WTC11 (cell line): ENCODE results near the gene SIAH3. TPM values are rescaled to one million over a fixed set of nuclear protein-coding genes. Genes with fewer than 3 reads are reported as not detected.

Experiments used
- ATAC-seq: fragments of 200-7000 bp; cut with Tn5 transposase; 2 replicates; pipeline ENCODE4 v1.10.0; 2021; ENCODE audit warnings: mild to moderate bottlenecking, moderate library complexity
- CTCF ChIA-PET: fragments of 300-600 bp; sonication (Branson Sonifier 250); formaldehyde crosslinking; loops from one replicate; lab custom pipeline; 2021; ENCODE audit warnings: antibody characterized with exemption; lab: Charles Lee
- POLR2A ChIA-PET: fragments of 350-600 bp; sonication (Branson Sonifier 250); formaldehyde crosslinking; loops from one replicate; lab custom pipeline; 2021; ENCODE audit warnings: antibody characterized with exemption; lab: Charles Lee
- DNase-seq: peaks from one replicate; pipeline ENCODE4 v3.0.0; 2021; ENCODE audit warnings: low spot score
- H3K27ac Mint-ChIP-seq: 2 replicates; pipeline ENCODE4 v1.8.0; 2021; ENCODE audit warnings: mixed read lengths
- H3K27me3 Mint-ChIP-seq: 2 replicates; pipeline ENCODE4 v1.8.0; 2021; ENCODE audit warnings: low read depth, mild to moderate bottlenecking, moderate library complexity, mixed read lengths
- H3K36me3 Mint-ChIP-seq: 2 replicates; pipeline ENCODE4 v1.8.0; 2021; ENCODE audit warnings: mixed read lengths
- H3K4me1 Mint-ChIP-seq: 2 replicates; pipeline ENCODE4 v1.8.0; 2022; ENCODE audit warnings: mixed read lengths
- H3K4me3 Mint-ChIP-seq: 2 replicates; pipeline ENCODE4 v1.8.0; 2021; ENCODE audit warnings: mild to moderate bottlenecking, moderate library complexity, mixed read lengths
- H3K9me3 Mint-ChIP-seq: 2 replicates; pipeline ENCODE4 v1.8.0; 2021; ENCODE audit warnings: mixed read lengths
- ATF1 ChIP-seq: sonication (generic); formaldehyde crosslinking; IDR thresholded peaks from 2 replicates; pipeline ENCODE4 v1.8.1; 2023; ENCODE audit warnings: mild to moderate bottlenecking, moderate library complexity, missing genetic modification reagents
- CDX4 ChIP-seq: fragments of 250-450 bp; sonication (Bioruptor Pico); IDR thresholded peaks from 2 replicates; pipeline ENCODE4 v1.9.0; 2021; ENCODE audit warnings: moderate library complexity, mild to moderate bottlenecking, inconsistent platforms, borderline replicate concordance
- FOXP1 ChIP-seq: sonication (generic); formaldehyde crosslinking; IDR thresholded peaks from 2 replicates; pipeline ENCODE4 v1.8.0; 2022; ENCODE audit warnings: missing genetic modification reagents, mild to moderate bottlenecking, moderate library complexity, borderline replicate concordance
- IRF1 ChIP-seq: sonication (generic); formaldehyde crosslinking; IDR thresholded peaks from 2 replicates; pipeline ENCODE4 v1.8.0; 2023; ENCODE audit warnings: missing genetic modification reagents
- JUN ChIP-seq: sonication (generic); formaldehyde crosslinking; IDR thresholded peaks from 2 replicates; pipeline ENCODE4 v1.8.0; 2023; ENCODE audit warnings: mild to moderate bottlenecking, missing genetic modification reagents
- KAT7 ChIP-seq: sonication (generic); formaldehyde crosslinking; IDR thresholded peaks from 2 replicates; pipeline ENCODE4 v1.8.1; 2023; ENCODE audit warnings: missing genetic modification reagents, mild to moderate bottlenecking, borderline replicate concordance
- NFATC4 ChIP-seq: fragments of 250-450 bp; sonication (Bioruptor Pico); IDR thresholded peaks from 2 replicates; pipeline ENCODE4 v1.9.0; 2021; ENCODE audit warnings: mild to moderate bottlenecking
- NFE2L1 ChIP-seq: sonication (generic); formaldehyde crosslinking; IDR thresholded peaks from 2 replicates; pipeline ENCODE4 v1.8.1; 2023; ENCODE audit warnings: missing genetic modification reagents
- PRDM15 ChIP-seq: sonication (generic); formaldehyde crosslinking; IDR thresholded peaks from 2 replicates; pipeline ENCODE4 v1.8.0; 2022; ENCODE audit warnings: missing genetic modification reagents
- TP53 ChIP-seq: sonication (generic); formaldehyde crosslinking; IDR thresholded peaks from 2 replicates; pipeline ENCODE4 v1.8.1; 2023; ENCODE audit warnings: mild to moderate bottlenecking, missing genetic modification reagents
- ZNF232 ChIP-seq: sonication (generic); formaldehyde crosslinking; IDR thresholded peaks from 2 replicates; pipeline ENCODE4 v1.8.0; 2022; ENCODE audit warnings: mild to moderate bottlenecking, missing genetic modification reagents
- ZNF416 ChIP-seq: fragments of 250-450 bp; sonication (Bioruptor Pico); IDR thresholded peaks from 2 replicates; pipeline ENCODE4 v1.9.0; 2021; ENCODE audit warnings: mild to moderate bottlenecking, inconsistent platforms
- ZNF671 ChIP-seq: fragments of 250-450 bp; sonication (Bioruptor Pico); IDR thresholded peaks from 2 replicates; pipeline ENCODE4 v1.8.0; 2021; ENCODE audit warnings: mild to moderate bottlenecking
- total RNA-seq: library from RNA; stranded (reverse); gene quantifications from 3 replicates; pipeline ENCODE4 v1.2.3, GENCODE V29; 2021
- TF ChIP-seq, protein P1 (sequence below): sonication (generic); formaldehyde crosslinking; IDR thresholded peaks from 2 replicates; pipeline ENCODE4 v1.8.0; 2023; ENCODE audit warnings: missing genetic modification reagents, mild to moderate bottlenecking, borderline replicate concordance
- TF ChIP-seq, protein P2 (sequence below): sonication (generic); formaldehyde crosslinking; IDR thresholded peaks from 2 replicates; pipeline ENCODE4 v1.8.1; 2023; ENCODE audit warnings: mild to moderate bottlenecking, missing genetic modification reagents

SIAH3 gene
- total RNA-seq, 1 experiment from 2014 or later, result 0.31 TPM

GRCh38 chr13:45896285-45896684, 44.7 kb upstream of the SIAH3 start:
- ChIA-PET CTCF (no interaction called here), POLR2A (no interaction called here)
- no peaks in the 10 kb centered on the region for H3K36me3 Mint-ChIP-seq
- no peak for DNase-seq
- no peaks in the 10 kb centered on the region for H3K9me3 Mint-ChIP-seq
- TF ChIP-seq ZNF416, result no peak
- no peak for TF ChIP-seq KAT7
- TF ChIP-seq, protein P1, sequence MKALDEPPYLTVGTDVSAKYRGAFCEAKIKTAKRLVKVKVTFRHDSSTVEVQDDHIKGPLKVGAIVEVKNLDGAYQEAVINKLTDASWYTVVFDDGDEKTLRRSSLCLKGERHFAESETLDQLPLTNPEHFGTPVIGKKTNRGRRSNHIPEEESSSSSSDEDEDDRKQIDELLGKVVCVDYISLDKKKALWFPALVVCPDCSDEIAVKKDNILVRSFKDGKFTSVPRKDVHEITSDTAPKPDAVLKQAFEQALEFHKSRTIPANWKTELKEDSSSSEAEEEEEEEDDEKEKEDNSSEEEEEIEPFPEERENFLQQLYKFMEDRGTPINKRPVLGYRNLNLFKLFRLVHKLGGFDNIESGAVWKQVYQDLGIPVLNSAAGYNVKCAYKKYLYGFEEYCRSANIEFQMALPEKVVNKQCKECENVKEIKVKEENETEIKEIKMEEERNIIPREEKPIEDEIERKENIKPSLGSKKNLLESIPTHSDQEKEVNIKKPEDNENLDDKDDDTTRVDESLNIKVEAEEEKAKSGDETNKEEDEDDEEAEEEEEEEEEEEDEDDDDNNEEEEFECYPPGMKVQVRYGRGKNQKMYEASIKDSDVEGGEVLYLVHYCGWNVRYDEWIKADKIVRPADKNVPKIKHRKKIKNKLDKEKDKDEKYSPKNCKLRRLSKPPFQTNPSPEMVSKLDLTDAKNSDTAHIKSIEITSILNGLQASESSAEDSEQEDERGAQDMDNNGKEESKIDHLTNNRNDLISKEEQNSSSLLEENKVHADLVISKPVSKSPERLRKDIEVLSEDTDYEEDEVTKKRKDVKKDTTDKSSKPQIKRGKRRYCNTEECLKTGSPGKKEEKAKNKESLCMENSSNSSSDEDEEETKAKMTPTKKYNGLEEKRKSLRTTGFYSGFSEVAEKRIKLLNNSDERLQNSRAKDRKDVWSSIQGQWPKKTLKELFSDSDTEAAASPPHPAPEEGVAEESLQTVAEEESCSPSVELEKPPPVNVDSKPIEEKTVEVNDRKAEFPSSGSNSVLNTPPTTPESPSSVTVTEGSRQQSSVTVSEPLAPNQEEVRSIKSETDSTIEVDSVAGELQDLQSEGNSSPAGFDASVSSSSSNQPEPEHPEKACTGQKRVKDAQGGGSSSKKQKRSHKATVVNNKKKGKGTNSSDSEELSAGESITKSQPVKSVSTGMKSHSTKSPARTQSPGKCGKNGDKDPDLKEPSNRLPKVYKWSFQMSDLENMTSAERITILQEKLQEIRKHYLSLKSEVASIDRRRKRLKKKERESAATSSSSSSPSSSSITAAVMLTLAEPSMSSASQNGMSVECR (CRISPR knock-in tag), result no peak
- no peak for TF ChIP-seq NFATC4 (CRISPR knock-in tag)
- no peak for TF ChIP-seq ZNF232 (CRISPR knock-in tag)
- no peak for TF ChIP-seq FOXP1 (CRISPR knock-in tag)
- TF ChIP-seq IRF1 (CRISPR knock-in tag), result no peak
- TF ChIP-seq ZNF671 (CRISPR knock-in tag), result no peak
- no peak for ATAC-seq
- H3K4me3 Mint-ChIP-seq, result no peak overlapping the region
- no peak overlapping the region for H3K27ac Mint-ChIP-seq
- H3K27me3 Mint-ChIP-seq, result no peaks in the 10 kb centered on the region; the same call in 1 of the 2 replicates
- peaks cover 8% of the 10 kb centered on the region; the same call in 1 of the 2 replicates for H3K4me1 Mint-ChIP-seq

- Mint-ChIP-seq H3K9me3 (no peaks in the 10 kb centered on the region), H3K36me3 (no peaks in the 10 kb centered on the region), H3K4me1 (peaks cover 8% of the 10 kb centered on the region; the same call in 1 of the 2 replicates), H3K4me3 (no peak overlapping the region), H3K27me3 (no peaks in the 10 kb centered on the region; the same call in 1 of the 2 replicates), H3K27ac (no peak overlapping the region)
- TF ChIP-seq CDX4 (no peak), TP53 (CRISPR knock-in tag) (no peak), JUN (CRISPR knock-in tag) (no peak), NFE2L1 (CRISPR knock-in tag) (no peak), ATF1 (CRISPR knock-in tag) (no peak), PRDM15 (no peak)
- TF ChIP-seq, protein P2, sequence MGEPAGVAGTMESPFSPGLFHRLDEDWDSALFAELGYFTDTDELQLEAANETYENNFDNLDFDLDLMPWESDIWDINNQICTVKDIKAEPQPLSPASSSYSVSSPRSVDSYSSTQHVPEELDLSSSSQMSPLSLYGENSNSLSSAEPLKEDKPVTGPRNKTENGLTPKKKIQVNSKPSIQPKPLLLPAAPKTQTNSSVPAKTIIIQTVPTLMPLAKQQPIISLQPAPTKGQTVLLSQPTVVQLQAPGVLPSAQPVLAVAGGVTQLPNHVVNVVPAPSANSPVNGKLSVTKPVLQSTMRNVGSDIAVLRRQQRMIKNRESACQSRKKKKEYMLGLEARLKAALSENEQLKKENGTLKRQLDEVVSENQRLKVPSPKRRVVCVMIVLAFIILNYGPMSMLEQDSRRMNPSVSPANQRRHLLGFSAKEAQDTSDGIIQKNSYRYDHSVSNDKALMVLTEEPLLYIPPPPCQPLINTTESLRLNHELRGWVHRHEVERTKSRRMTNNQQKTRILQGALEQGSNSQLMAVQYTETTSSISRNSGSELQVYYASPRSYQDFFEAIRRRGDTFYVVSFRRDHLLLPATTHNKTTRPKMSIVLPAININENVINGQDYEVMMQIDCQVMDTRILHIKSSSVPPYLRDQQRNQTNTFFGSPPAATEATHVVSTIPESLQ (CRISPR knock-in tag), result no peak
- CTCF ChIA-PET, result interaction anchor here (0.8 kb wide), 1 partner anchor 88 kb away, joined by 3 read pairs; no protein-coding TSS in a partner anchor
- DNase-seq, result no peak
- no peak for ATAC-seq
- POLR2A ChIA-PET, result no interaction called here
These were observed 44.3 kb upstream of the SIAH3 start for GRCh38 chr13:45895881-45896280.
